ENCODE data around the gene BCL10. TPM values are rescaled to one million over a fixed set of nuclear protein-coding genes. Genes with fewer than 3 reads are reported as not detected.
A peak's percentile ranks its signal among the peaks of the same experiment; 100 is the strongest.

BCL10 gene
- total RNA-seq, 4 donors from 2014 or later, result 9.4 to 21.3 (median 10.6) TPM

GRCh38 chr1:85279458-85280080 lies 3.1 kb upstream of the BCL10 start:
- TF ChIP-seq EP300 (IDR thresholded peaks at IDR 0.05), result no peak
- TF ChIP-seq POLR2A (IDR thresholded peaks at IDR 0.05), result no peak
- TF ChIP-seq CTCF (IDR thresholded peaks at IDR 0.05), result no peak
- TF ChIP-seq POLR2AphosphoS5 (IDR thresholded peaks at IDR 0.05), result no peak
- ATAC-seq, result no peak
- H3K9me3 ChIP-seq, result no peaks in the 10 kb centered on the region
- H3K36me3 ChIP-seq, result no peaks in the 10 kb centered on the region
- WGBS, 2 donors (ENCODE audit: low coverage in 1 of 2), result 63 to 70% methylated on average over 2 to 5 of the region's 10 CpGs
- no peak overlapping the region for H3K4me3 ChIP-seq
- H3K27ac ChIP-seq, result peak overlapping the region in 3 of 4 donors; percentile 42 to 64 (median 60)
- H3K27me3 ChIP-seq, result no peaks in the 10 kb centered on the region
- H3K4me1 ChIP-seq, result peaks cover 6 to 27% (median 7%) of the 10 kb centered on the region in 3 donors

DNA sequence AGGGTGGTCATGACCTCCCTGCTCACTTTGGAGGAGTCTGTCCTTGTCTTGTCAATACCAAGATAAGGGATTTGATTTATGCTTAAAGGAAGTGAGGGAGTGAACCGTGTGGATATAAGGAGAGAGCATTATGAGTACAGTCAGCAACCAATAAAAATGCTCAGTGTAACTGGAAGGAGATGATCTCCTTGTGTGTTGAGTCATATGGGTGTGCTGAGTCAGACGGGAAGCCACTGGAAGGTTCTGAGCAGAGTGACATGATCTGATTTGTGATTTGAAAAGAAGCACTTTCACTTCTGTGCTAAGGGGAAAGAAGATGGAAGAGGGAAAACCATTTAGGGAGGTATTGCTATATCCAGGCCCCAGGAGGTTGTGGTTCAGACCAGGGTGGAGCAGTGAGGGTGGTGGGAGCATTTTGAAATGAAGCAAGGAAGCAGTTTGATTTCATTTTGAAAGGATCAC lies 2.5 kb upstream of the BCL10 start:
- H3K9me3 ChIP-seq, result no peaks in the 10 kb centered on the region
- WGBS, 2 donors (ENCODE audit: low coverage in 1 of 2), result 7 to 9% methylated on average over 2 of the region's 2 CpGs
- TF ChIP-seq POLR2AphosphoS5 (IDR thresholded peaks at IDR 0.05), result peak; percentile 18
- no peak for TF ChIP-seq POLR2A (IDR thresholded peaks at IDR 0.05)
- TF ChIP-seq CTCF (IDR thresholded peaks at IDR 0.05), result no peak
- TF ChIP-seq EP300 (IDR thresholded peaks at IDR 0.05), result no peak
- H3K27me3 ChIP-seq, result no peaks in the 10 kb centered on the region
- H3K36me3 ChIP-seq, result no peaks in the 10 kb centered on the region
- H3K27ac ChIP-seq, result peak overlapping the region in 3 of 4 donors; percentile 42 to 64 (median 60)
- no peak overlapping the region for H3K4me3 ChIP-seq
- H3K4me1 ChIP-seq, result peaks cover 7 to 34% (median 13%) of the 10 kb centered on the region in 3 donors
- ATAC-seq, result no peak

GRCh38 chr1:85277802-85278201 lies 1.4 kb upstream of the BCL10 start:
- Histone ChIP-seq H3K36me3 (no peaks in the 10 kb centered on the region), H3K9me3 (no peaks in the 10 kb centered on the region), H3K4me1 (peaks cover 7 to 44% (median 21%) of the 10 kb centered on the region in 3 donors), H3K27me3 (no peaks in the 10 kb centered on the region), H3K27ac (peak overlapping the region in 1 of 4 donors; percentile 60), H3K4me3 (no peak overlapping the region)
- 93 to 100% methylated on average over 1 to 4 of the region's 4 CpGs for WGBS, 2 donors (ENCODE audit: low coverage in 1 of 2)
- no peak for TF ChIP-seq POLR2AphosphoS5 (IDR thresholded peaks at IDR 0.05)
- no peak for TF ChIP-seq EP300 (IDR thresholded peaks at IDR 0.05)
- TF ChIP-seq CTCF (IDR thresholded peaks at IDR 0.05), result no peak
- no peak for TF ChIP-seq POLR2A (IDR thresholded peaks at IDR 0.05)
- ATAC-seq, result no peak

DNA sequence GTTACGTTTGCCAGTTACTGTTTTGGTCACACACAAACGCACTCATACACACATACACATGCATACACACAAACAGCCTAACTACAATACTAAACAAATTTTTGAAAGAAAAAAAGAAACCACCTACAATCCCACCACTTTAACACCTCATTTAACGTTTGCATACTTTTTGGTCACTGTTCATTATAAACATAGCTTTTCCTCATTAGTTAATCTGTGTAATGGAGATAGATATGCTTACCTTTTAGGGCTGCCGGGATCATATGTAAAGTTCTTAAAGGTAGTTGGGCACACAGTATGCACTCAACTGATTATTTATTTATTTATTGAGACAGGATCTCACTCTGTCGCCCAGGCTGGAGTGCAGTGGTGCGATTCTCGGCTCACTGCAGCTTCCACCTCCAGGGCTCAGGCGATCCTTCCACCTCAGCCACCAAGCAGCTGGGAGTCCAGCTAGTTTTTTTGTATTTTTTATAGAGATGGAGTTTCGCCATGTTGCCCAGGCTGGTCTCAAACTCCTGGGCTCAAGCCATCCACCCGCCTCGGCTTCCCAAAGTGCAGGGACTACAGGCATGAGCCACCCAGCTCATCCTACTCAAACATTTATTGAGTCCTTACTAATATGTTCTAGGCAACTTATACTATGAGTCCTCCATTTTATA lies 677 bp upstream of the BCL10 start:
- no peak for ATAC-seq
- Histone ChIP-seq H3K36me3 (peaks cover 0 to under 1% of the 10 kb centered on the region in 2 donors), H3K9me3 (no peaks in the 10 kb centered on the region), H3K27me3 (no peaks in the 10 kb centered on the region), H3K4me1 (peaks cover 7 to 51% (median 21%) of the 10 kb centered on the region in 3 donors), H3K27ac (peak overlapping the region; percentile 60 to 97 (median 93)), H3K4me3 (peak overlapping the region; percentile 69 to 92)
- TF ChIP-seq POLR2A (IDR thresholded peaks at IDR 0.05), result no peak
- no peak for TF ChIP-seq CTCF (IDR thresholded peaks at IDR 0.05)
- no peak for TF ChIP-seq EP300 (IDR thresholded peaks at IDR 0.05)
- no peak for TF ChIP-seq POLR2AphosphoS5 (IDR thresholded peaks at IDR 0.05)
- WGBS, 2 donors (ENCODE audit: low coverage in 1 of 2), result 20 to 37% methylated on average over 6 of the region's 11 CpGs

All from gastroesophageal sphincter (tissue), 4 donors.